ENCODE measurements around the gene SPTBN4.
"Not testable (repeated sequence)": the region's sequence is repeated elsewhere in the genome, so short reads cannot be mapped to it uniquely, and the experiment has no call there.

Gene SPTBN4

DNA sequence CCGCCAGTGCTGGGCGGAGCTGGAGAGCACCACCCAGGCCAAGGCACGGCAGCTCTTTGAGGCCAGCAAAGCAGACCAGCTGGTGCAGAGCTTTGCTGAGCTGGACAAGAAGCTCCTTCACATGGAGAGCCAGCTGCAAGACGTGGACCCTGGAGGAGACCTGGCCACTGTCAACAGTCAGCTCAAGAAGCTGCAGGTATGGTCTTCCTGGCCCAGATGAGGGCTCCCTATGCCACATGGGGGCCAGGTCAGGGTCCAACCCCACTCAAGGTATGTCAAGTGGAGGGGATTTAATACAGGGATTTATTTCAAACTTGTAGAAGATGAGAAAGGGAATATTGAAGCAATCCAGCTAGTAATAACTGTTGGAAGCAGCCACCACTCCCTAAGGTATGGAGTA lies 67.3 kb downstream of the SPTBN4 start:
- DNase-seq = no peak

DNA sequence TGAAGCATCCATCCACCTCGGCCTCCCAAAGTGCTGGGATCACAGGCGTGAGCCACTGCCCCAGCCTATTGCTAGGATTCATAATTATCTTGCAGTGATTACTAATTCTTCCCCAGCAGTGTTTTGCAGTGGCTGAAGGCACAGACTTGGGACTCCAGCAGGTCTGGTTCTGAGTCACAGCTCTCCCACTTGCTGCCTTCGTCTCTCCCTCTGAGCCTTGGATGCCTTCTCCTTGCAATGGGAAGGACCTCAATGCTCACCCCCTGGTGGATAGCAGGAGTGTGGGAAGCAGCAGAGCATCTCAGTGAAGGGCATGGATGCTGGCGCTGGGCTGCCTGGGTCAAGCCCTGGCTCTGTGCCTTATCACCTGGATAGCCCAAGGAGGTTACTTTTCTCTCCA lies 72.3 kb downstream of the SPTBN4 start:
- no peak for DNase-seq

DNA sequence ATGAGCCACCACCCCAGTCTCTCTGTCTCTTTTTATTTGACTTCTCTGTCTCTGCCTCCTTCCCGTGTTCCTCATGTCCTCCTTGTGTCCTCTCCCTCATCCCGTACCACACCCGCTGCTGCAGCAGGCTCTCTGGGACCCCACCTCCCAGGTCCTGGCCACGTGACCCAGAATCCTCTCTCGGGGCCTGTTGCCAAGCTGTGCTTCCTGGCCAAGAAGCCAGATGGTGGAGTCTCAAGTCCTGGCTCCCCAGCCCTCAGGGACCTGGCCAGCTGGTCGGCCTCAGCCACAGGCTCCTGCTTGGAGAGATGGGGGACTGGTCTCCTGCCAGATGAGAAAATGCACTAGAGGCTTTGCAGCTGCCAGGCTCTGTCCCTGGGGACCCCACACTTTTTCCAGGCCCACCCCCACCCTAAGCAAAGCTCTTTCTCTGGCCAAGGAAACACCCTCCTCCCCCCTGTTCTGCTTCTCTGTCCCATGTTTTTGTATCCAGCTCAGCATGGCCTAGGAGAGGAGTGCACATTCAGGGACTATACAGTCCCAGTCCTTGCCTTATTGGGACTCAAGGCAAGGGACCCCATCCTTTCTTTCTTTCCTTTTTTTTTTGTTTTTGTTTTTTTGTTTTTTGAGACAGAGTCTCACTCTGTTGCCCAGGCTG lies 75.5 kb downstream of the SPTBN4 start:
- peak; percentile 70 for DNase-seq

DNA sequence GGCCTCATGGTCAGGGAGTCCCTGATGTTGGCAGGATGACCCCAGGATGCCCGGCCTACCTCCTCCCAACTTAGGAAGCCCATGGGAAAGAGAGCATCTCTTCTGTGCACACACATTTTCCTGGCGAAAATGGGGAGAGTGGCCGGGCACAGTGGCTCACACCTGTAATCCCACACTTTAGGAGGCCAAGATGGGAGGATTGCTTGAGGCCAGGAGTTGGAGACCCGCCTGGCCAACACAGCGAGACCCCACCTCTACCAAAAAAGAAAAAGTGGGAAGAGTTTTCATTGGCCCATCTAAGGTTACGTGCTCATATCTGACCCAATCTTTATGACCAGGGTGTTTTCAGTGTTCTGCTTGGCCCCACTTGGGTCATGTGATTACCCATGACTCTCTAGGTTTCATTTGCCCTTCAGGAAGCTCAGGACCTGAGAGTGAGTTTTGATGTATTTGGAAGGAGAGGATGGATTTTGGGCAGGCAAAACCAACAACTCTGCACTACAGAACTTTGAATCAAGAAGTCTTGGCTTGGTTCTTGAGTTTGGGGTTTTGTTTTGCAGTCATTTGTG lies 76.3 kb downstream of the SPTBN4 start:
- DNase-seq = no peak

DNA sequence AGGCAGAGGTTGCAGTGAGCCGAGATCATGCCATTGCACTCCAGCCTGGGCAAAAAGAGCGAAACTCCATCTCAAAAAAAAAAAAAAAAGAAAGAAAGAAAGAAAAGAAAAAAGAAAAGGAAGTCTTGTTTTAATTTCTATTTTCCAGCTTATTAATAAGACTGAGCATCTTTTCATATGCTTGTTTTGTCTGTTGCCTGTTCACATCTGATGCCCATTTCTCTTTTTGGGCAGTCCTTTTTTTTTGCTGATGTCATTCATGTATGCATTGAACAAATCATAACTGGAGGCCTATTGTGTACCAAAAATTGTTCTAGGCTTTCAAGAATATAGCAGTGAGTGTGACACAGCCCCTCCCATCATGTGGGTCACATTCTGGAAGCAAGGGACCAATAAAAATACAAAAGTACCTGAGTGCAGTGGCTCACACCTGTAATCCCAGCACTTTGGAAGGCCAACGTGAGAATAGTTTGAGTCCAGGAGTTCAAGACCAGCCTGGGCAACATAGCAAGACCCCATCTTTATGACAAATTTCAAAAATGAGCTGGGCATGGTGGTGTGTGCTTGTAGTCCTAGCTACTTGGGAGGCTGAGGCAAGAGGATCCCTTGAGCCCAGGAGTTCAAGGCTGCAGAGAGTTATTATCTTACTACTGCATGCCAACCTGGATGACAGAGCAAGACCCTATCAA lies 79.5 kb downstream of the SPTBN4 start:
- not testable (repeated sequence) for DNase-seq

DNA sequence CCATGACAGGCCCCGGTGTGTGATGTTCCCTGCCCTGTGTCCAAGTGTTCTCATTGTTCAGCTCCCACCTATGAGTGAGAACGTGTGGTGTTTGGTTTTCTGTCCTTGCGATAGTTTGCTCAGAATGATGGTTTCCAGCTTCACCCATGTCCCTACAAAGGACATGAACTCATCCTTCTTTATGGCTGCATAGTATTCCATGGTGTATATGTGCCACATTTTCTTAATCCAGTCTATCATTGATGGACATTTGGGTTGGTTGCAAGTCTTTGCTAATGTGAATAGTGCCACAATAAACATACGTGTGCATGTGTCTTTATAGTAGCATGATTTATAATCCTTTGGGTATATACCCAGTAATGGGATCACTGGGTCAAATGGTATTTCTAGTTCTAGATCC lies 80.4 kb downstream of the SPTBN4 start:
- not testable (repeated sequence) for DNase-seq

DNA sequence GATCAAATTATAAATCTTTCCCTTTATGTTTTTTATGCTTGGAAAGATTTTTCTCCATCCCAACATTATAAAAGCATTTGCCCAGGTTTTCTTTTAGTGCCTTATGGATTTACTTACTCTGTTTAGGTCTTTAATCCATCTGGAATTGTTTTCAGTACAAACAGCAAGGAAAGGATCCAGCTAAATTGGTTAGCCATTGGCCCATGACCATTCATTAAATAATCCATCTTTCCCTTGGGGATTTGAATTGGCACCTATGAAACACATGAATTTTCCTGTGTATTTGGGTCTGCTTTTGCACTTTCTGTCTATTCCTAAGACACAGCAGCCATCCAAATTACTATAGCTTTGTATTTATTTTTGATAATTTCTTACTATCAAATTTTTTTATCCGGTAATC lies 81.0 kb downstream of the SPTBN4 start:
- no peak for DNase-seq

DNA sequence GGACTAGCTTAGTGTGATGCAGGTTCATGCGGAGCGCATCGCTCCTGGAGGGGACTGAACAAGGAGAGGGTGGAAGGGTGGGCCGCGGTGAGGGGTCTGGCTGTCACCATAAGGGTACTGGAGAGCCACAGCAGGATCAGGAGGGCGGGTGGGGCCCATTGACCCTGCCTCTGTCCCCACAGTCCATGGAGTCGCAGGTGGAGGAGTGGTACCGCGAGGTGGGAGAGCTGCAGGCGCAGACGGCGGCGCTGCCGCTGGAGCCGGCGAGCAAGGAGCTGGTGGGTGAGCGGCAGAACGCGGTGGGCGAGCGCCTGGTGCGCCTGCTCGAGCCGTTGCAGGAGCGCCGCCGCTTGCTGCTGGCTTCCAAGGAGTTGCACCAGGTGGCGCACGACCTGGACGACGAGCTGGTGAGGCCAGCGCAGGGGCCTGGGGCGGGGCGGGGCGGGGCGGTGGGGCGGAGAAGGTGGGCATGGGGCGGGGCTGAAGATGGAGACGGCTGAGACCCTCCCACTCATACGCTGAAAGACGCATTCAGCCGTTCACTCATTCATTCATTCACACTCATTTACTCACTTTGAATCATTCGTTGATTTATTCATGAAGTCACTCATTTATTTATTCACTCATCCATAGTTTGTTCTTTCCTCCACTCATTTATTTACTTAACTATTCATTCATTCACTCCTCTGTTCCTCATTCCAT lies 82.4 kb downstream of the SPTBN4 start:
- DNase-seq = no peak

DNA sequence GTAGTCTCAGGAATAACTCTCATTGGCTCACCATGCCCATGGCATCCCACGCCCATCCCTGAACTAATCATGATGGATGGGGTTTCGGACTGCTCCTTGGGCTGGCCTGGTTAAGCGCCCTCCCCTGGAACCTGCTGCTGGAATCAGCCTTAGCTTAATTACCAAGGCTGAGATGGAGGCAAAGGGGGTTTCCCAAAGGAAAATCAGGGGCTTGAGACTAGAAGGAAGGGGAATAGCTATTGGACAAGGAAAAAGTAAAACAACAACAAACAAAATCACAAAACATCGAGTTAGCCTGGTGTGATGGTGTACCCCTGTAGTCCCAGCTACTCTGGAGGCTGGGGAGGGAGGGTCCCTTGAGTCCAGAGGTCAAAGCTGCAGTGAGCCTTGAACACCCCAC lies 84.2 kb downstream of the SPTBN4 start:
- DNase-seq = no peak

DNA sequence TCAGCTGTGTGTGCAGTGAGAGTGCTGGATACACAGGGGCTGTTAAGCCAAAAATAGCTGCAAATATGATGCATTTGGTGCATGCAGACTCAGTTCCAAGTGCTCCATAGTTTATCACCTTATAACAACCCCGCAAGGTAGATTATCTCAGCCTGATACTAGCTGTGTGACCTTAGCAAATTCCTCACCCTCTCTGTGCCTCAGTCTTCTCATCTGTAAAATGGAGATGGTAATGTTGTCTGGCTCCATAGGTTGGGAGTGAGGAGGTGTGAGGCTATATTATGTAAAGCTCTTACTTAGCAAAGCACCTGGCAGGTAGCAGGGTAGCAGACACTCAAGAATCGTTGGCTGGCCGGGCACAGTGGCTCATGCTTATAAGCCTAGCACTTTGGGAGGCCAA lies 86.0 kb downstream of the SPTBN4 start:
- no peak for DNase-seq

DNA sequence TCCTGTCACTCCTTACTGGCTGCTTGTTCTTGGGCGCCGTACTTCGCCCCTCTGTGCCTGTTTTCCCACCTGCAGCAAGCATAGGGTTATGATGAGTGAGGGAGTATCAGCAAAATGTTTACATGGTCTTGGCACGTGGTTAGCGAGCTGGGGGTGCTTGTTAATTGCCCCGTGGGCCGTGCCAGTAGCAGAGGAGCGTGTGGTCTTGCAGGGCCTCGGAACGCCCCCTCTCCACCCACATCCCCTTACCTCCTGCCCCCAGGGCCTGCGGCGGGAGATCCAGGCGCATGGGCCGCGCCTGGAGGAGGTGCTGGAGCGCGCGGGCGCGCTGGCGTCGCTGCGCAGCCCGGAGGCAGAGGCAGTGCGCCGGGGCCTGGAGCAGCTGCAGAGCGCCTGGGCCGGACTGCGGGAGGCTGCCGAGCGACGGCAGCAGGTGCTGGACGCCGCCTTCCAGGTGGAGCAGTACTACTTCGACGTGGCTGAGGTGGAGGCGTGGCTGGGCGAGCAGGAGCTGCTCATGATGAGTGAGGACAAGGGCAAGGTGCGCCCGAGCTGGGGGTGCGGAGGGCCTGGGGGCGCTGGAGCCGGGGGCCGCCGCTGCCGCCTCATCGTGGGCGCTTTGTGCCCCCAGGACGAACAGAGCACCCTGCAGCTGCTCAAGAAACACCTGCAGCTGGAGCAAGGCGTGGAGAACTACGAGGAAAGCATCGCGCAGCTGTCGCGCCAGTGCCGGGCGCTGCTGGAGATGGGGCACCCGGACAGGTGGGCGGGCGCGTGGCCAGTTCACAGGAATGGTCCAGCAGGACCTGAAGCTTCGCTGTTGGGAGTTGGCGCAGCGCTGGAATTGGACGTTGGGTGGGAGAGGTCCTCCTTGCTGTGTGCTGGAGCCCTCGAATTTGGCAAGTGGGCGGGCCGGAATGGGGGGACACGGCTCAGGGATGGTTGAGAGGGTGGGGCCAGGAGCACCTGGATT lies 87.4 kb downstream of the SPTBN4 start:
- no peak for DNase-seq

DNA sequence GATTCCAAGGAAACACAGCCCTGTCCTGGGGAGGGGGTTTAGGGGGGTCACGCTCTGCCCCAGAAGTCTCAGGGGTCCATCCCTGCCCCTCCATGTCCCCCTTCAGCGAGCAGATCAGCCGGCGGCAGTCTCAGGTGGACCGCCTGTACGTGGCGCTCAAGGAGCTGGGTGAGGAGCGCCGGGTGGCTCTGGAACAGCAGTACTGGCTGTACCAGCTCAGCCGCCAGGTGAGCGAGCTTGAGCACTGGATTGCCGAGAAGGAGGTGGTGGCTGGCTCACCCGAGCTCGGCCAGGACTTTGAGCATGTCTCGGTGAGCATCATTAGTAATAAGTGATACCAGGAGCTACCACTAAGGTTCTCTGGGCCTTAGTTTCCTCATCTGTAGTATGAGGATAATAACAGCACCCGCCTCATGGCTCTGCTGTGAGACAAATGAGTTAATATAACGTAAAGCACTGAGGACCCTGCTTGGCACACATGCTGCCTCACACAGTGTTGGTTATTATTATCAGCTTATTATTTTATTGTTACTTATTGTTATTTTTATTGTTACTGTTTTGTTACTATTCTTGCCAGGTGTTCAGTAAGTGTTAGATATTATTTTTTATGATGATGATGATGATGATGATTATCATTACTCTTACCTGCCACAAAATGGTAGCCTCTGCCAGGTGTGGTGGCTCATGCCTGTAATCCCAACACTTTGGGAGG lies 89.3 kb downstream of the SPTBN4 start:
- DNase-seq = no peak

DNA sequence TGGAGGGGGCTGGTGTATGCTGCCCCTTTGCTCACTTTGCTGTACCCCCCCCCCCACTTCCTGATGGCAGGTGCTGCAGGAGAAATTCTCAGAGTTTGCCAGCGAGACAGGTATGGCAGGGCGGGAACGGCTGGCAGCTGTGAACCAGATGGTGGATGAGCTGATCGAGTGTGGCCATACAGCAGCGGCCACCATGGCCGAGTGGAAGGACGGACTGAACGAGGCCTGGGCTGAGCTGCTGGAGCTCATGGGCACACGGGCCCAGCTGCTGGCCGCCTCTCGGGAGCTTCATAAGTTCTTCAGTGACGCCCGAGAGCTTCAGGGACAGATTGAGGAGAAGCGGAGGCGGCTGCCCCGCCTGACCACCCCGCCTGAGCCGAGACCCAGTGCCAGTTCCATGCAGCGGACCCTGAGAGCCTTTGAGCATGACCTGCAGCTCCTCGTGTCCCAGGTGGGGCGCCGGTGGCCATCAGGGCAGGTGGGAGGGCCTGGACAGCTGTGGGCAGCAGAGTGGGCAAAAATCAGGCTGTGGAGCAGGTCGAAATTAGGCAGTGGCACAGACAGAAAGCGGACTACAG lies 90.2 kb downstream of the SPTBN4 start:
- no peak for DNase-seq

DNA sequence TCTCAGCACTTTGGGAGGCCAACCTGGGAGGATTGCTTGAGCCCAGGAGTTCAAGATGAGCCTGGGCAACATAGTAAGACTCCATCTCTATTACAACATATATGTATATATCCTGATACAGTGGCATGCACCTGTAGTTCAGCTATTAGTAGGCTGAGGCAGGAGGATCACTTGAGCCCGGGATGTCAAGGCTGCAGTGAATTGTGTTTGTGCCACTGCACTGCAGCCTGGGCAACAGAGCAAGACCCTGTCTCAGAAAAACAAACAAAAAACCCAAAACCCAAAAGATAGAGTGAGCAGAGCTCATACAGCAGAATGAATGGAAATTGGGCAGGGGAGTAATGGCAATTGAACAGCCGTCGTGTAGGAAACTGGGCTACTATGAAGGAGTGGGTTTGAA lies 92.6 kb downstream of the SPTBN4 start:
- no peak for DNase-seq

DNA sequence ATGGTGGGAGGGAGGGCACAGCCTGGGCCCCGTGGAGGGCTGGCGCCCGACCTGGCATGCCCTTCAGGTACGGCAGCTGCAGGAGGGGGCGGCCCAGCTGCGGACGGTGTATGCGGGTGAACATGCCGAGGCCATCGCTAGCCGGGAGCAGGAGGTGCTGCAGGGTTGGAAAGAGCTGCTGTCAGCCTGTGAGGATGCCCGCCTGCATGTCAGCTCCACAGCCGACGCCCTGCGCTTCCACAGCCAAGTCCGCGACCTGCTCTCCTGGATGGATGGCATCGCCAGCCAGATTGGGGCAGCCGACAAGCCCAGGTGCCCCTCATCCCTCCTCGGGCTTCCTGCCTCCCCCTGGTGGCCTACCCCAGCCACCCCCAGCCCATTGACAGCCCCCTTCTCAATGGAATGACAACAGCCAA lies 93.3 kb downstream of the SPTBN4 start:
- DNase-seq = no peak

DNA sequence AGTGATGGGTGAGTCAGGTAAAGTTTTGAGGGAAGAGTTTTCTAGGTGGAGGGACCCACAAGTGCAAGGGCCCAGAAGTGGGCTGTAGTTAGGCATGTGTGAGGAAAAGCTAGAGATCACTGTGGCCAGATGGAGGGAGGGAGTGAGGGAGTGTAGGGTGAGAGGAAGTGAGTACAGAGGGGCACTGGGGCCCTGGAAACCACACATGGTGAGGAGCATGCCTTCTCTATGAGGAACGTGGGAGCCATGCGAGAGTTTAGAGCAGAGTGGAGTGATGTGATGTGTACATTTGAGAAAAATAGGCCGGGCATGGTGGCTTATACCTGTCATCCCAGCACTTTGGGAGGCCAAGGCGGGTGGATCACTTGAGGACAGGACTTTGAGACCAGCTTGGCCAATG lies 95.1 kb downstream of the SPTBN4 start:
- DNase-seq = no peak

DNA sequence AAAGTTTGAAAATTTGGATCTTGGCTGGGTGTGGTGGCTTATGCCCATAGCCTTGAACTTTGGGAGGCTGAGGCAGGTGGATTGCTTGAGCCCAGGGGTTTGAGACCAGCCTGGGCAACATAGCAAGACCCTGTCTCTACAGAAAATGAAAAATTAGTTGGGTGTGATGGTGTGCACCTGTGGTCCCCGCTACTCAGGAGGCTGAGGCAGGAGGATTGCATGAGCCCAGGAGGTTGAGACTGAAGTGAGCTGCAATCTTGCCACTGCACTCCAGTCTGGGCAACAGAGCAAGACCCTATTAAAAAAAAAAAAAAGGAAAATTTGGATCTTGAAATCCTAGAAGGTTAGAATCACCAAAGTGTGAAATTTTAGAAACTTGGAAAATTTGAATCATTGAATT lies 97.7 kb downstream of the SPTBN4 start:
- DNase-seq = not testable (repeated sequence)

DNA sequence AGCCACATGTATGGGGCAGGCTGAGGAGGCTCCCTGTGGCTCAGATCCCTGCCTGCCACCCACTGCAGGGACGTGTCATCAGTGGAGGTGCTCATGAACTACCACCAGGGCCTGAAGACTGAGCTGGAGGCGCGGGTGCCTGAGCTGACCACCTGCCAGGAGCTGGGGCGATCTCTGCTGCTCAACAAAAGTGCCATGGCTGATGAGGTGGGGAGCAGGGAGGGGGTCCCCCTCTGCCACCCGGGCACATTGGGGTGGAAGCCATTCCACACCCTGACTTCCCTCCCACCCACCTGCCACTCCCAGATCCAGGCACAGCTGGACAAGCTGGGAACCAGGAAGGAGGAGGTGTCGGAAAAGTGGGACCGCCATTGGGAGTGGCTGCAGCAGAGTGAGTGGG lies 98.6 kb downstream of the SPTBN4 start:
- no peak for DNase-seq

DNA sequence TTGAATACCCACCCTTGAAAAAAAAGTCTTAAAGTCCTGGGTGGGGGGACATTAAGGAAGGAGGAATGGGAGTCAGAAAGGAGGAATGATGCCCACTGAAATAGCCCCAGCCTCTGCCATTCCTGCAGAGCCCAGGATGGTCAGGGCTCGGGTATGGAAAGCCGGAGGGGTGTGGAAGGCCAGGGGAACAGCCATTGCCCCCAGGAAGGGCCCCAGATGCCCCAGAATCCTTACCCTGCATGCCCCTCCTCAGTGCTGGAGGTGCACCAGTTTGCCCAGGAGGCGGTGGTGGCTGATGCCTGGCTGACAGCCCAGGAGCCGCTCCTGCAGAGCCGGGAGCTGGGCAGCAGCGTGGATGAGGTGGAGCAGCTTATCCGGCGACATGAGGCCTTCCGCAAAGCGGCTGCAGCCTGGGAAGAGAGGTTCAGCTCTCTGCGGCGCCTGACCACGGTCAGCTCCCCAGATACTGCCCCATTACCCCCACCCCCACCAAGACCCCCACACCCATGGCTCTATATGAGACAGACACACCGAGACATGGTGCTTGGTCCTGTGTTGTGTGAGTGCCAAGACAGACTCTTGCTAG lies 99.2 kb downstream of the SPTBN4 start:
- DNase-seq = no peak

DNA sequence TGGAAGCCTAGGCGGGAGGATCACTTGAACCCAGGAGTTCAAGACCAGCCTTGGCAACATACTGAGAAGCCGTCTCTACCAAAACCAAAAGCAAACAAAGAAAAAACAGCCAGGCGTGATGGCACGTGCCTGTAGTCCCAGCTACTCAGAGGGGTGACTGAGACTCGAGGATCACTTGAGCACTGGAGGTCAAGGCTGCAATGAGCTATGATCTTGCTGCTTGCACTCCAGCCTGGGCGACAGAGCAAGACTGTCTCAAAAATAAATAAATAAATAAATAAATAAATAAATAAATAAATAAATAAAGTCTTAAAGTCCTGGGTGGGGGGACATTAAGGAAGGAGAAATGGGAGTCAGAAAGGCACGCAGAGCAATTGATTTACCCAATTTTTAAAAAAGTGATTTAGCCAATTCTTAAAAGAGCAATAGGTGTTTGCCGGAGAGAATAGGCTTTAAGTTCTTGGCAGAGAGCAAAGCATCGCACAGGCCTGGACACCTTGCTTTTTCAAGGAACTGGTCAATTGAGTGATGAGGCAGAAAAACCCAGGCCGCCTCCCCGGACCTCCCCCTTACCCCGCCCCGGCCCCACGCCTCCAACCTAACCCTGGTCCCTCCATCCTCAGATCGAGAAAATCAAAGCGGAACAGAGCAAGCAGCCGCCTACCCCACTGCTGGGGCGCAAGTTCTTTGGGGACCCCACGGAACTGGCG lies 100.4 kb downstream of the SPTBN4 start:
- no peak for DNase-seq
